K562 (cell line): ENCODE data around the gene RALGAPA2. TPM values are rescaled to one million over a fixed set of nuclear protein-coding genes. Genes with fewer than 3 reads are reported as not detected.

Source experiments
- ATAC-seq: fragments of 200-7000 bp; cut with Tn5 transposase; 3 replicates; pipeline ENCODE4 v1.9.1; 2020; ENCODE audit warnings: moderate library complexity
- BruUV-seq: library from RNA; stranded (reverse); fragments of 400-500 nt; replicated peaks from 2 replicates; lab custom pipeline; 2021; lab: Mats Ljungman, UMichigan
- CTCF ChIA-PET: fragments of 300-600 bp; formaldehyde crosslinking; extraction: SDS; loops from one replicate; lab custom pipeline; 2021; ENCODE audit warnings: low intra/inter-chr PET ratio; lab: Yijun Ruan, JAX
- POLR2A ChIA-PET: fragments of 300-600, 350-650 bp; sonication (Branson Sonifier 250); formaldehyde crosslinking; extraction: SDS; loops from one replicate; lab custom pipeline; 2021; ENCODE audit warnings: antibody characterized with exemption, inconsistent platforms; lab: Yijun Ruan, JAX
- DNase-seq, 4 experiments: peaks; one replicate each; pipeline versions ENCODE4 v3.0.0 to v3.0.0-alpha.2; 2011 to 2018; ENCODE audit warnings: low spot score in 3 of 4, mixed read lengths in 3 of 4; ENCODE audit errors: extremely low read depth in 1 of 4
- FAIRE-seq: peaks from 2 replicates; lab custom pipeline; 2011; peaks lifted over from hg19 to GRCh38; lab: Jason Lieb, UNC
- H2AFZ ChIP-seq: 2 replicates; pipeline ENCODE4 v1.6.0; 2011; ENCODE audit warnings: low read depth, low read length, control low read depth, inconsistent platforms
- H3K27ac ChIP-seq: fragments of 200-600 bp; 3 replicates; pipeline ENCODE4 v1.8.0; 2011; ENCODE audit warnings: low read depth, mild to moderate bottlenecking, control low read depth, inconsistent platforms, low read length, moderate library complexity, mixed read lengths; ENCODE audit errors: extremely low read depth
- H3K27me3 ChIP-seq, 2 experiments: fragments of 300-600 bp in 1 of 2; 2 replicates in 1 of 2; 3 replicates in 1 of 2; pipeline versions ENCODE4 v1.6.0 to v1.8.0; 2011; ENCODE audit warnings: inconsistent platforms in 2 of 2, low read length in 2 of 2, mild to moderate bottlenecking in 1 of 2, mixed read lengths in 1 of 2, moderate library complexity in 1 of 2; ENCODE audit not compliant: control insufficient read depth in 2 of 2, insufficient read depth in 2 of 2
- H3K36me3 ChIP-seq: fragments of 300-600 bp; 3 replicates; pipeline ENCODE4 v1.8.0; 2011; ENCODE audit warnings: mild to moderate bottlenecking, low read length, inconsistent platforms; ENCODE audit not compliant: control insufficient read depth, insufficient read depth
- H3K4me1 ChIP-seq, 2 experiments: fragments of 200-600 bp in 1 of 2; replicated peaks in 1 of 2; 2 replicates in 1 of 2; 3 replicates in 1 of 2; pipeline versions ENCODE4 v1.5.1 to v1.8.0; 2011; ENCODE audit warnings: inconsistent platforms in 2 of 2, low read length in 2 of 2, mild to moderate bottlenecking in 1 of 2, mixed read lengths in 1 of 2, moderate library complexity in 1 of 2; ENCODE audit not compliant: control insufficient read depth in 2 of 2, insufficient read depth in 2 of 2
- H3K4me2 ChIP-seq: 2 replicates; pipeline ENCODE4 v1.6.1; 2011; ENCODE audit warnings: low read length, control low read depth, inconsistent platforms, mixed read lengths; ENCODE audit not compliant: insufficient read depth
- H3K4me3 ChIP-seq: fragments of 200-600 bp; sonication (generic), shearing (Covaris generic); 2 replicates; pipeline ENCODE4 v1.5.1; 2016; ENCODE audit warnings: control low read depth, inconsistent platforms
- H3K79me2 ChIP-seq: fragments of 200-600 bp; 3 replicates; pipeline ENCODE4 v1.8.0; 2011; ENCODE audit warnings: low read length, inconsistent platforms; ENCODE audit not compliant: control insufficient read depth, insufficient read depth
- H3K9ac ChIP-seq, 2 experiments: 2 replicates each; pipeline versions ENCODE4 v1.6.0 to v1.6.1; 2011; ENCODE audit warnings: low read depth in 2 of 2, low read length in 2 of 2, control low read depth in 1 of 2, inconsistent platforms in 1 of 2, mild to moderate bottlenecking in 1 of 2, mixed read lengths in 1 of 2; ENCODE audit not compliant: insufficient read depth in 1 of 2
- H3K9me1 ChIP-seq: one replicate; pipeline ENCODE4 v1.6.0; 2011; ENCODE audit warnings: inconsistent platforms, mild to moderate bottlenecking, low read length, moderate library complexity; ENCODE audit not compliant: control insufficient read depth, insufficient read depth
- H3K9me3 ChIP-seq: replicated peaks from 2 replicates; pipeline ENCODE4 v1.5.1; 2011; ENCODE audit warnings: low read depth, low read length, inconsistent platforms; ENCODE audit not compliant: control insufficient read depth, insufficient read depth
- H4K20me1 ChIP-seq: replicated peaks from 2 replicates; pipeline ENCODE4 v1.6.1; 2011; ENCODE audit warnings: low read length, inconsistent platforms, mixed read lengths; ENCODE audit not compliant: control insufficient read depth, insufficient read depth
- DACH1 ChIP-seq: fragments of 450-650 bp; IDR thresholded peaks from 2 replicates; pipeline ENCODE4 v1.6.1; 2018; ENCODE audit not compliant: partially characterized antibody
- HDAC3 ChIP-seq: fragments of 450-650 bp; IDR thresholded peaks from 2 replicates; pipeline ENCODE4 v1.6.1; 2018; ENCODE audit warnings: borderline replicate concordance, mild to moderate bottlenecking, moderate library complexity; ENCODE audit not compliant: partially characterized antibody
- HMG20B ChIP-seq: fragments of 250-450 bp; sonication (Bioruptor Pico); IDR thresholded peaks from 2 replicates; pipeline ENCODE4 v1.5.0; 2021; ENCODE audit warnings: mild to moderate bottlenecking
- TARDBP ChIP-seq: fragments of 450-650 bp; IDR thresholded peaks from 2 replicates; pipeline ENCODE4 v1.6.1; 2016
- TBP ChIP-seq: optimal IDR thresholded peaks from 2 replicates; pipeline ENCODE3; 2011; ENCODE audit warnings: low read depth, low read length, improper control_type of control experiment
- U2AF2 ChIP-seq: fragments of 200-400 bp; formaldehyde crosslinking; optimal IDR thresholded peaks from 2 replicates; pipeline ENCODE3; 2017; ENCODE audit warnings: low read depth, mild to moderate bottlenecking, low read length
- ZEB2 ChIP-seq: fragments of 450-650 bp; IDR thresholded peaks from 2 replicates; pipeline ENCODE4 v1.6.1; 2016
- WGBS: fragments of 100-300 bp; shearing (Covaris generic); methylation state at CpG from one replicate; pipeline ENCODE4 v1.1.6; 2016; ENCODE audit warnings: low coverage, mixed read lengths; ENCODE audit not compliant: insufficient coverage; ENCODE audit errors: missing lambda C conversion rate; 5-methylcytosine and 5-hydroxymethylcytosine counted together
- in situ Hi-C: fragments of 300-500 bp; cut with MboI; formaldehyde crosslinking; loops from 4 replicates; pipeline ENCODE4 v1.15.0; 2018; ENCODE audit warnings: inconsistent platforms, mixed read lengths
- intact Hi-C: fragments of 100-400 bp; cut with micrococcal nuclease; formaldehyde crosslinking; loops from 2 replicates; pipeline ENCODE4 v1.14.2; 2022
- polyA plus RNA-seq, 8 experiments: library from polyadenylated mRNA; depleted of rRNA in 4 of 8; stranded (reverse) in 5 of 8; unstranded in 3 of 8; fragments of >200 nt; fragmentation: Nextera tagmentation in 2 of 8; fragmentation: Illumina TruSeq in 1 of 8; extraction: Ambion mirVana in 2 of 8; extraction: Trizol in 1 of 8; gene quantifications; 2 replicates each; pipeline versions ENCODE4 v1.2.1 to v1.2.3, GENCODE V29; 2011 to 2014; ENCODE audit warnings: inconsistent platforms in 1 of 8, missing spikeins in 1 of 8
- total RNA-seq, 7 experiments: library from RNA; depleted of rRNA in 6 of 7; stranded (reverse); fragments of >200 nt in 6 of 7; fragmentation: Illumina TruSeq in 2 of 7; extraction: Trizol in 2 of 7; gene quantifications; 2 replicates each; pipeline versions ENCODE4 v1.2.1 to v1.2.3, GENCODE V29; 2011 to 2021; ENCODE audit warnings: low replicate concordance in 1 of 7
- TF ChIP-seq, protein P1 (sequence below): fragments of 250-450 bp; sonication (Bioruptor Pico); IDR thresholded peaks from 2 replicates; pipeline ENCODE4 v1.6.1; 2021; ENCODE audit warnings: mild to moderate bottlenecking
- TF ChIP-seq, protein P2 (sequence below): IDR thresholded peaks from 2 replicates; pipeline ENCODE4 v1.6.1; 2016; ENCODE audit warnings: missing genetic modification characterization, missing compliant biosample characterization
- TF ChIP-seq, protein P3 (sequence below): fragments of 250-450 bp; sonication (Bioruptor Pico); IDR thresholded peaks from 2 replicates; pipeline ENCODE4 v1.5.0; 2021
- TF ChIP-seq, protein P4 (sequence below): sonication (generic); formaldehyde crosslinking; IDR thresholded peaks from 2 replicates; pipeline ENCODE4 v1.8.0; 2022; ENCODE audit warnings: mild to moderate bottlenecking, missing genetic modification reagents
- TF ChIP-seq, protein P5 (sequence below): fragments of 250-450 bp; sonication (Bioruptor Pico); IDR thresholded peaks from 2 replicates; pipeline ENCODE4 v1.5.0; 2020; ENCODE audit warnings: mild to moderate bottlenecking

The RALGAPA2 gene
- total and polyA plus RNA-seq, 9 of the 15 experiments (the other 6 are each of a cell fraction or from before 2014, with no cell fraction given), result 0.35 to 2.7 (median 1.4) TPM

DNA sequence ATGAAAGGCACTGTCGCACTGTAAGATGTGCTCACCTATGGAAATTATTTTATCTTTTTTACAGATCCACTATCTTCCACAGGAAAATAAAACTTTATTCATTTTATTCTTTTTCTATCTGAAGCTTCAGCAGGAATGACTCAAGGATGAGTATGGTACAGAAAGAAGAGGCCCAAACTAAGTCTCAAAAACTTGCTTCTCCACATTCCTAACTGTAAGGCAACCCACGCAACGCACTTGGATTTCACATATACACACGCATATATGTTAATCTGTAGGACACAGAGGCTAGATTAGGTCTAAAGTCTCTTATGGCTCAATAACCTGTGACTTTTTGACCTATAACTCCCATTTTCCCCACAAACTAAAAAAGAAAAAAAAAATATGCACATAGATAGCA, 81.9 kb downstream of the RALGAPA2 start:
- H3K4me3 ChIP-seq, result no peak overlapping the region
- intact Hi-C loops (no loop called here), in situ Hi-C loops (no loop called here)
- BruUV-seq, result no TSS peak
- H3K4me2 ChIP-seq, result no peak overlapping the region
- TF ChIP-seq, protein P1, sequence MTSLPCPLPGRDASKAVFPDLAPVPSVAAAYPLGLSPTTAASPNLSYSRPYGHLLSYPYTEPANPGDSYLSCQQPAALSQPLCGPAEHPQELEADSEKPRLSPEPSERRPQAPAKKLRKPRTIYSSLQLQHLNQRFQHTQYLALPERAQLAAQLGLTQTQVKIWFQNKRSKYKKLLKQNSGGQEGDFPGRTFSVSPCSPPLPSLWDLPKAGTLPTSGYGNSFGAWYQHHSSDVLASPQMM, result no peak
- no peak for TF ChIP-seq DACH1
- TF ChIP-seq, protein P2, sequence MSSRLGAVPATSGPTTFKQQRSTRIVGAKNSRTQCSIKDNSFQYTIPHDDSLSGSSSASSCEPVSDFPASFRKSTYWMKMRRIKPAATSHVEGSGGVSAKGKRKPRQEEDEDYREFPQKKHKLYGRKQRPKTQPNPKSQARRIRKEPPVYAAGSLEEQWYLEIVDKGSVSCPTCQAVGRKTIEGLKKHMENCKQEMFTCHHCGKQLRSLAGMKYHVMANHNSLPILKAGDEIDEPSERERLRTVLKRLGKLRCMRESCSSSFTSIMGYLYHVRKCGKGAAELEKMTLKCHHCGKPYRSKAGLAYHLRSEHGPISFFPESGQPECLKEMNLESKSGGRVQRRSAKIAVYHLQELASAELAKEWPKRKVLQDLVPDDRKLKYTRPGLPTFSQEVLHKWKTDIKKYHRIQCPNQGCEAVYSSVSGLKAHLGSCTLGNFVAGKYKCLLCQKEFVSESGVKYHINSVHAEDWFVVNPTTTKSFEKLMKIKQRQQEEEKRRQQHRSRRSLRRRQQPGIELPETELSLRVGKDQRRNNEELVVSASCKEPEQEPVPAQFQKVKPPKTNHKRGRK, result no peak
- no peak for TF ChIP-seq HDAC3
- TF ChIP-seq, protein P3, sequence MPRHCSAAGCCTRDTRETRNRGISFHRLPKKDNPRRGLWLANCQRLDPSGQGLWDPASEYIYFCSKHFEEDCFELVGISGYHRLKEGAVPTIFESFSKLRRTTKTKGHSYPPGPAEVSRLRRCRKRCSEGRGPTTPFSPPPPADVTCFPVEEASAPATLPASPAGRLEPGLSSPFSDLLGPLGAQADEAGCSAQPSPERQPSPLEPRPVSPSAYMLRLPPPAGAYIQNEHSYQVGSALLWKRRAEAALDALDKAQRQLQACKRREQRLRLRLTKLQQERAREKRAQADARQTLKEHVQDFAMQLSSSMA (CRISPR knock-in tag), result no peak
- no peak for TF ChIP-seq U2AF2
- TF ChIP-seq, protein P4, sequence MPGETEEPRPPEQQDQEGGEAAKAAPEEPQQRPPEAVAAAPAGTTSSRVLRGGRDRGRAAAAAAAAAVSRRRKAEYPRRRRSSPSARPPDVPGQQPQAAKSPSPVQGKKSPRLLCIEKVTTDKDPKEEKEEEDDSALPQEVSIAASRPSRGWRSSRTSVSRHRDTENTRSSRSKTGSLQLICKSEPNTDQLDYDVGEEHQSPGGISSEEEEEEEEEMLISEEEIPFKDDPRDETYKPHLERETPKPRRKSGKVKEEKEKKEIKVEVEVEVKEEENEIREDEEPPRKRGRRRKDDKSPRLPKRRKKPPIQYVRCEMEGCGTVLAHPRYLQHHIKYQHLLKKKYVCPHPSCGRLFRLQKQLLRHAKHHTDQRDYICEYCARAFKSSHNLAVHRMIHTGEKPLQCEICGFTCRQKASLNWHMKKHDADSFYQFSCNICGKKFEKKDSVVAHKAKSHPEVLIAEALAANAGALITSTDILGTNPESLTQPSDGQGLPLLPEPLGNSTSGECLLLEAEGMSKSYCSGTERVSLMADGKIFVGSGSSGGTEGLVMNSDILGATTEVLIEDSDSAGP (CRISPR knock-in tag), result no peak
- TF ChIP-seq TARDBP, result no peak
- no peak for TF ChIP-seq TBP
- TF ChIP-seq HMG20B, result no peak
- no peak for TF ChIP-seq ZEB2
- TF ChIP-seq, protein P5, sequence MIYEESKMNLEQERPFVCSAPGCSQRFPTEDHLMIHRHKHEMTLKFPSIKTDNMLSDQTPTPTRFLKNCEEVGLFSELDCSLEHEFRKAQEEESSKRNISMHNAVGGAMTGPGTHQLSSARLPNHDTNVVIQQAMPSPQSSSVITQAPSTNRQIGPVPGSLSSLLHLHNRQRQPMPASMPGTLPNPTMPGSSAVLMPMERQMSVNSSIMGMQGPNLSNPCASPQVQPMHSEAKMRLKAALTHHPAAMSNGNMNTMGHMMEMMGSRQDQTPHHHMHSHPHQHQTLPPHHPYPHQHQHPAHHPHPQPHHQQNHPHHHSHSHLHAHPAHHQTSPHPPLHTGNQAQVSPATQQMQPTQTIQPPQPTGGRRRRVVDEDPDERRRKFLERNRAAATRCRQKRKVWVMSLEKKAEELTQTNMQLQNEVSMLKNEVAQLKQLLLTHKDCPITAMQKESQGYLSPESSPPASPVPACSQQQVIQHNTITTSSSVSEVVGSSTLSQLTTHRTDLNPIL (CRISPR knock-in tag), result no peak
- POLR2A ChIA-PET, result no interaction called here
- CTCF ChIA-PET, result no interaction called here
- 12% methylated on average over 4 of the region's 4 CpGs for WGBS
- H3K9me1 ChIP-seq, result no peaks in the 10 kb centered on the region
- ATAC-seq (no peak), FAIRE-seq (no peak), DNase-seq (no peak)
- H3K79me2 ChIP-seq, result no peaks in the 10 kb centered on the region
- no peak overlapping the region for H3K27ac ChIP-seq
- H3K4me1 ChIP-seq, result no peaks in the 10 kb centered on the region
- H3K36me3 ChIP-seq, result no peaks in the 10 kb centered on the region
- no peaks in the 10 kb centered on the region for H3K9me3 ChIP-seq
- no peaks in the 10 kb centered on the region for H4K20me1 ChIP-seq
- H2AFZ ChIP-seq, result no peak overlapping the region
- no peak overlapping the region for H3K9ac ChIP-seq
- no peaks in the 10 kb centered on the region for H3K27me3 ChIP-seq
